Muscle of leg (tissue), 11 donors: Measurements from ENCODE around the gene MAIP1. TPM values are rescaled to one million over a fixed set of nuclear protein-coding genes. Genes with fewer than 3 reads are reported as not detected.

Source experiments
- DNase-seq: peaks from one replicate; pipeline ENCODE4 v3.0.0; 2013
- H3K27ac ChIP-seq: one replicate; pipeline ENCODE4 v1.5.1; 2013; ENCODE audit warnings: mild to moderate bottlenecking, low read length, control low read depth
- H3K27me3 ChIP-seq: one replicate; pipeline ENCODE4 v1.6.1; 2013; ENCODE audit warnings: low read length; ENCODE audit not compliant: control insufficient read depth, insufficient read depth
- H3K36me3 ChIP-seq: one replicate; pipeline ENCODE4 v1.6.1; 2013; ENCODE audit warnings: low read length; ENCODE audit not compliant: control insufficient read depth, insufficient read depth
- H3K4me1 ChIP-seq: one replicate; pipeline ENCODE4 v1.6.1; 2013; ENCODE audit warnings: low read length; ENCODE audit not compliant: control insufficient read depth, insufficient read depth
- H3K4me3 ChIP-seq: one replicate; pipeline ENCODE4 v1.5.1; 2013; ENCODE audit warnings: low read length, control low read depth
- H3K9me3 ChIP-seq: replicated peaks from 2 replicates; pipeline ENCODE4 v1.6.1; 2013; ENCODE audit warnings: low read depth, low read length; ENCODE audit not compliant: control insufficient read depth
- WGBS: methylation state at CpG from one replicate; pipeline ENCODE4 v1.1.5; 2013; ENCODE audit warnings: missing lambda C conversion rate; ENCODE audit not compliant: insufficient coverage; 5-methylcytosine and 5-hydroxymethylcytosine counted together
- polyA plus RNA-seq, 8 donors: library from polyadenylated mRNA; unstranded; fragments of 120-200 nt; gene quantifications; one replicate each; pipeline versions ENCODE4 v1.2.1 to v1.2.3, GENCODE V29; 2013; ENCODE audit warnings: inconsistent platforms in 1 of 8, low replicate concordance in 1 of 8; ENCODE audit not compliant: insufficient read length in 8 of 8, insufficient read depth in 1 of 8
- total RNA-seq: library from RNA; stranded (reverse); fragments of 120-200 nt; gene quantifications from one replicate; pipeline ENCODE4 v1.2.4, GENCODE V29; 2013

The MAIP1 gene
- total and polyA plus RNA-seq, 9 donors = 13.4 to 21.3 (median 18.2) TPM

DNA sequence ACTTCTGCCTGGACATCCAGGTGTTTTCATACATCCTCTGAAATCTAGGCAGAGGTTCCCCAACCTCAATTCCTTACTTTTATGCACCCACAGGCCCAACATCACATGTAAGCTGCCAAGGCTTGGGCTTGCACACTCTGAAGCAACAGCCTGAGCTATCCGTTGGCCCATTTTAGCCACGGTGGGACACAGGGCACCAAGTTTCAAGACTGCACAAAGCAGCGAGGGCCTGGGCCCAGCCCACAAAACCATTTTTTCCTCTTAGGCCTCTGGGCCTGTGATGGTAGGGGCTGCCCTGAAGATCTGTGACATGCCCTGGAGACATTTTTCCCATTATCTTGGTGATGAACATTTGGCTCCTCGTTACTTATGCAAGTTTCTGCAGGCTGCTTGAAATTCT, 38.4 kb upstream of the MAIP1 start:
- DNase-seq = no peak
- Histone ChIP-seq H3K4me1 (peaks cover 5% of the 10 kb centered on the region), H3K4me3 (no peak overlapping the region), H3K9me3 (peaks cover 4% of the 10 kb centered on the region), H3K36me3 (peaks cover 31% of the 10 kb centered on the region), H3K27me3 (no peaks in the 10 kb centered on the region), H3K27ac (no peak overlapping the region)
- 100% methylated on average over 3 of the region's 4 CpGs for WGBS

DNA sequence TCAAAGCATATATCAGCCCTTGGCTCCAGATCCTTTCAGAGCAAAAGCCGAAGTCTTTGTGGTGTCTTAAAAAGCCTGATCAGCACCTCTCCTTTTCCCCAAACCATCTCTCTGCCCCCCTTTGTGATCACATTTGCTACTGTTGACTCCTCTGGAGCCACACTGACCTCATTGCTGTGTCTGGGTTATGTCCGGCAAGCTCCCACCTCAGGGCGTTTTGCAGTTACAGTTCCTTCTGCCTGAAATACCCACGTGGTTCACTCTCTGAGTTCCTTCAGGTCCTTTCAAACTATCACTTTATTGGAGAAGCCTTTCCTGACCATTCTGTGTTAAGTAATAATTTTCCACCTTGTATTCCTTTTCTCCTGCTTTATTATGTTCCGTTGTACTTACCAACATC, 32.5 kb upstream of the MAIP1 start:
- Histone ChIP-seq H3K36me3 (peaks cover 16% of the 10 kb centered on the region), H3K4me3 (no peak overlapping the region), H3K27ac (no peak overlapping the region), H3K4me1 (no peaks in the 10 kb centered on the region), H3K27me3 (no peaks in the 10 kb centered on the region), H3K9me3 (no peaks in the 10 kb centered on the region)
- no peak for DNase-seq
- WGBS = 73% methylated on average over 2 of the region's 5 CpGs

DNA sequence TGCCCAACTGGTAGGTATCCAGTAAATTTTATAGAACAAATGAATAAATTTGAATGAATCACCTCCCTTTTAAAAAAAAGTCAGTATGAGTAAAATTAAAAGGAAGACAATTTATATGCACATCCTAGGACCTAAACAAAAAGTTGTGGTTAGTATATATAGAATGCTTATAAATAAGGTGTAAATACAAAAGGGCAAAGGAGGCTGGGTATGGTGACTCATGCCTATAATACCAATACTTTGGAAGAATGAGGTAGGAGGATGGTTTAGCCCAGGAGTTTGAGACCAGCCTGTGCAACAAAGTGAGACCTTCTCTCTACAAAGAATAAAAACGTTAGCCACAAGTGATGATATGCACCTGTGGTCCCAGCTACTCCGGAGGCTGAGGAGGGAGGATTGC, 31.5 kb upstream of the MAIP1 start:
- H3K9me3 ChIP-seq = no peaks in the 10 kb centered on the region
- peaks cover 10% of the 10 kb centered on the region for H3K36me3 ChIP-seq
- H3K4me1 ChIP-seq = no peaks in the 10 kb centered on the region
- H3K27me3 ChIP-seq = no peaks in the 10 kb centered on the region
- WGBS = no CpG with 5 or more reads among the region's 2 CpGs
- DNase-seq = no peak
- H3K4me3 ChIP-seq = no peak overlapping the region
- H3K27ac ChIP-seq = no peak overlapping the region

DNA sequence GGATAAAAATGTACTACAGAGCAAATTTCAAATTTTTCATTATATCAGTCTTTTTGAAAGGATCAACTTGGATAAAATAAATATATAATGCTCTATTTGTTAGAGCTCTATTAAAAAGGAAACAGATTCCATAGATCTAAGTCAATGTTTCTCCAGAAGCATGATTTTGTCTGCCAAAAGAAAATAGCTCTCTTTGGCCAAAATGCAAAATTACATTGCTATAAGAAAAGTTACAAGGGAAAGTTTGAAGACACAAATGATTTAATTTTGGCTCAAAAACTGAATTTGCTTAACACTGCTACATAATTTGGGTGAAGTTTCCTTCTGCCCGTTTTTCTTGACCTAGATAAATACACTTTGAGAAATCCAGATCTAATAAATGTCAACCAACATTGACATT, 28.6 kb upstream of the MAIP1 start:
- Histone ChIP-seq H3K27me3 (no peaks in the 10 kb centered on the region), H3K27ac (no peak overlapping the region), H3K4me3 (no peak overlapping the region), H3K4me1 (no peaks in the 10 kb centered on the region), H3K9me3 (no peaks in the 10 kb centered on the region), H3K36me3 (peaks cover 8% of the 10 kb centered on the region)
- DNase-seq = peak; percentile 30
- WGBS = no CpG with 5 or more reads among the region's 1 CpG

DNA sequence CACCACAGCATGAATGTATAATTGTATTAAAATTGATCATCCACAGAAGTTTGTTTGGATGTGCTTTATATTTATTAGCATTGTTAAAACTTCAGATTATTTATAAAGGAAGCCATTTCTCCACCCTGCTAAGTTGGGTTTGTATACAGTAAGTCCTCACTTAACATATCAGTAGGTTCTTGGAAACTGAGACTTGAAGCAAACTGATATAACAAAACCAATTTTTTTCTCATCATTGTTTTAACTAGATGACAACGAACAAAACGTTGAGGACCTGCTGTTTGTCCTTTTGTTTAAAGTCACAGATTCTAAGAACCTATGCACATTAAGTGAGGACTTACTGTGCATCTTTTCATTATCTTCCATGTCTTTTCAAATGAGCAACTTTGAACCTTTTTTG, 27.2 kb upstream of the MAIP1 start:
- Histone ChIP-seq H3K4me1 (no peaks in the 10 kb centered on the region), H3K4me3 (no peak overlapping the region), H3K27ac (no peak overlapping the region), H3K9me3 (no peaks in the 10 kb centered on the region), H3K36me3 (peaks cover 16% of the 10 kb centered on the region), H3K27me3 (no peaks in the 10 kb centered on the region)
- WGBS = 77% methylated on average over 2 of the region's 2 CpGs
- DNase-seq = no peak

DNA sequence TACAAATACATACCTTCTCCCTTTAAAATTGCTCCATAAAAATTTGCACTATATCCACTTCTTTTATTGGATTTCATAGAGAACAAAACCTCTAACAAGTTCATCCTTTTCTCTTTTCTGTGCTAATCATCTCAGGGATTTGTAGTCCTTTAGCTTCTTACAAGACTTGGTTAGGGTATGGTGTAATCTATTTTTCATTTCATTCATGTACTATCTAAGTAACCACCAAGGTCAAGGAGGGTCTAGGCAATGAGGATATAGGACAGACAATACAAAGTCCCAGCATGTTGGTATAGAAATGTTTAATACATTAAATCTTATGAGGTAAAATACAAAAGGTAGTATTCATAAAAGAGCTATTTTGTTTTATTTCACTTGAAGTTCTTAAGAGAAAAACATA, 26.8 kb upstream of the MAIP1 start:
- Histone ChIP-seq H3K27me3 (no peaks in the 10 kb centered on the region), H3K36me3 (peaks cover 16% of the 10 kb centered on the region), H3K4me1 (no peaks in the 10 kb centered on the region), H3K9me3 (no peaks in the 10 kb centered on the region), H3K27ac (no peak overlapping the region), H3K4me3 (no peak overlapping the region)
- no peak for DNase-seq

DNA sequence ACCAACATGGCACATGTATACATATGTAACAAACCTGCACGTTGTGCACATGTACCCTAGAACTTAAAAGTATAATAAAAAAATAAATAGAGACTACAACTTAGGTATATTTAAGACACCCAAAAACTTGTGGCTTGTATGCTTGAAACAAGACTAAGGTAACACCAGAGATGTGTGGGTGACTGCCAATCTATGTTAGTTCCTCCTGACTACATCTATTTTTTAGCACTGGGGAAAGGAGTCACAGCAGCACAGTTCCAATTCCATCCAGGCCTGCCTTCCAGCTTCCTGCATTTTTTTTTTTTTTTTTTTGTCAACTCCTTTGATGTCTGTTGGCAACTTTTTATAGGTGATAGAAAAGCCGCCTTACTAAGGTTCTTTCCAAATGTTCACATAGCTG, 26.1 kb upstream of the MAIP1 start:
- Histone ChIP-seq H3K27me3 (no peaks in the 10 kb centered on the region), H3K4me1 (no peaks in the 10 kb centered on the region), H3K4me3 (no peak overlapping the region), H3K27ac (no peak overlapping the region), H3K9me3 (no peaks in the 10 kb centered on the region), H3K36me3 (peaks cover 16% of the 10 kb centered on the region)
- no peak for DNase-seq
- WGBS = no CpG with 5 or more reads among the region's 2 CpGs

DNA sequence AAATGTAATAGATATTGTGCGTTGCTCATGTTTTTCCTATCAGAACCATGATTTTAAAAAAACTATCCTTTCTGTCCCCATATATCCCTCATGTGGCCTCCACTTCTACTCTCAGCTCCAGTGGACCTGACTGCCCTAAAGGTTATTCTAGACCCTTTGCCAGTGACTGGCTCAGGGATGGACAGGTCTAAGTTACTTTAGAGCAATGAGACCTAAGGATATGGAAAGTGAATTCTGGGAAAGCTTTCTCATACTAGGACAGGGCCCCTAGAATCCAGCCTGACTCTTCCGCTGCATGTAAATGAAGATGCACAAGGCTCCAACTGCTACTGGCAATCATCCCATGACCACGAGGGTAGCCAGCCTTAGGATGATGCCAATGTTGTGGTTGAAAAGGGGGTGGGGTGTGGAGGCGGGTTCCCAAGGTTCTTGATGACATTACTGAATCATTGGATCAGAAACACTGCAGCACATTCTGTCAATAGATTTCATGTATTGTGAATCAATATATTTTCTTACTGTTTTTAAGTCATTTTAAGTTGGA, 23.0 kb upstream of the MAIP1 start:
- peaks cover 19% of the 10 kb centered on the region for H3K36me3 ChIP-seq
- H3K27ac ChIP-seq = no peak overlapping the region
- no CpG with 5 or more reads among the region's 4 CpGs for WGBS
- no peak overlapping the region for H3K4me3 ChIP-seq
- DNase-seq = no peak
- no peaks in the 10 kb centered on the region for H3K27me3 ChIP-seq
- H3K4me1 ChIP-seq = no peaks in the 10 kb centered on the region
- no peaks in the 10 kb centered on the region for H3K9me3 ChIP-seq

DNA sequence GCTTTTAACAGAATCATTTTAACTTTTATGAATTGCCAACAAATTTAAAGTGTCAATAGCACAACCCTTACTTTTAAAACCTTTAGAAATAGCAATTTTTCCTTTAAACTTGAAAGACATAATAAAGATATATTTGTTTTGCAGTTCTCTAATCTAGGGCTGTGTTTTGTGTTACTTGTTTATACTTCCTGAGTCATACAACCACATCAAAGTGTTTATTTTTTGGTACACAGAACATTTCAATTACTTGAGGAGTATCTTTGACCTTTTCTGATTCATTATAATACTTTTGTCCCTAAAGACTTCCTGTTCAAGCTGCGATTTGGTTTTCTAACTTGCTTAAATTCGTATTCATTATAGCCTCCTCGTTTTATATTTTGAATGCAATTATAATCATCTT, 21.9 kb upstream of the MAIP1 start:
- Histone ChIP-seq H3K4me1 (no peaks in the 10 kb centered on the region), H3K9me3 (no peaks in the 10 kb centered on the region), H3K36me3 (peaks cover 21% of the 10 kb centered on the region), H3K27me3 (no peaks in the 10 kb centered on the region), H3K27ac (no peak overlapping the region), H3K4me3 (no peak overlapping the region)
- DNase-seq = no peak
- no CpG with 5 or more reads among the region's 3 CpGs for WGBS

DNA sequence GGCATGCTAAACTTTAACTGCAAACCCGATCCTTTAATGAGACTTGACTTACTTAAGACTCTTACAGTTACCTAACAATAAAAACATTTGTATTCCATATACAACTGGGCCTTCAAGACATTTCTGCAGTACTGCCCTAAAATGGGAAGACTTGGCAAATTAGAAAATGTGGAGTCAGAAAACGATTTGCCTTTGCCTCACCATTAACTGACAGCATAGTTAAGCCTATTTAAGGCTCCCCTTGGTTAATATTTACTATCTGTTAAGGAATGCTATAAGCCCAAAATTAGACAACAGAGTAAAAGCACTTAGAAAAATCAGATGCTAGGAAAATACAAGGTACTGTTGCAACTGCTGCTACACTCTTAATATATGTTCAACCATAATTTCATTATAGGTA, 18.8 kb upstream of the MAIP1 start:
- Histone ChIP-seq H3K27me3 (no peaks in the 10 kb centered on the region), H3K4me3 (no peak overlapping the region), H3K27ac (no peak overlapping the region), H3K4me1 (no peaks in the 10 kb centered on the region), H3K36me3 (peaks cover 13% of the 10 kb centered on the region), H3K9me3 (no peaks in the 10 kb centered on the region)
- no peak for DNase-seq
- WGBS = no CpG with 5 or more reads among the region's 2 CpGs

DNA sequence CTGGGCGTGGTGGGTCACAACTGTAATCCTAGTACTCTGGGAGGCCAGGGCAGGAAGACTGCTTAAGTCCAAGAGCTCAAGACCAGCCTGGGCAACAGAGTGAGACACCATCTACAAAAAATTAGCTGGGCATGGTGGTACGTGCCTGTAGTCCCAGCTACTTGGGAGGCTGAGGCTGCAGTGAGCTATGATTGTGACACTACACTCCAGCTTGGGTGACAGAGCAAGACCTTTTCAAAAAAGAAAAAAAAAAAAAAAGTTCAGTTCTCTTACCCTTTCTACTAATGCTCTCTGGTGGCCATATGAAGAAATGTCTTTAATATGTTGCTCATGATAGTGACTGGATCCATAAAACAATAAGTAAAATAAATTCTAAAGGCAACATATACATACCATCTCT, 15.0 kb upstream of the MAIP1 start:
- 80% methylated on average over 1 of the region's 2 CpGs for WGBS
- Histone ChIP-seq H3K4me3 (no peak overlapping the region), H3K9me3 (no peaks in the 10 kb centered on the region), H3K27ac (no peak overlapping the region), H3K4me1 (no peaks in the 10 kb centered on the region), H3K36me3 (peaks cover 7% of the 10 kb centered on the region), H3K27me3 (no peaks in the 10 kb centered on the region)
- no peak for DNase-seq
